Right ventricle myocardium superior (tissue), 1 donor: ENCODE data around the gene DOHH. TPM values are rescaled to one million over a fixed set of nuclear protein-coding genes. Genes with fewer than 3 reads are reported as not detected.
"Not testable (repeated sequence)": the region's sequence is repeated elsewhere in the genome, so short reads cannot be mapped to it uniquely, and the experiment has no call there.

Source experiments
- ATAC-seq: fragments of 200-7000 bp; cut with Tn5 transposase; one replicate; pipeline ENCODE4 v1.9.1; 2020; ENCODE audit warnings: mild to moderate bottlenecking; ENCODE audit not compliant: poor library complexity
- DNase-seq: peaks from one replicate; pipeline ENCODE4 v3.0.0-alpha.2; 2020
- intact Hi-C: fragments of 100-400 bp; cut with DNase I; formaldehyde crosslinking; loops from one replicate; pipeline ENCODE4 v1.11.2; 2022
- total RNA-seq: library from RNA; stranded (reverse); fragmentation: NEBNext Ultra II Directional; extraction: Animal tissue kit (Norgen Biotek cat#: 25700); gene quantifications from one replicate; pipeline ENCODE4 v1.2.1, GENCODE V29; 2021
- donor health status: DM: no; HTN: yes; CAD: no; lungs with severe emphysema.

The DOHH gene
- total RNA-seq, 1 donor from 2014 or later, result 10.5 TPM

DNA sequence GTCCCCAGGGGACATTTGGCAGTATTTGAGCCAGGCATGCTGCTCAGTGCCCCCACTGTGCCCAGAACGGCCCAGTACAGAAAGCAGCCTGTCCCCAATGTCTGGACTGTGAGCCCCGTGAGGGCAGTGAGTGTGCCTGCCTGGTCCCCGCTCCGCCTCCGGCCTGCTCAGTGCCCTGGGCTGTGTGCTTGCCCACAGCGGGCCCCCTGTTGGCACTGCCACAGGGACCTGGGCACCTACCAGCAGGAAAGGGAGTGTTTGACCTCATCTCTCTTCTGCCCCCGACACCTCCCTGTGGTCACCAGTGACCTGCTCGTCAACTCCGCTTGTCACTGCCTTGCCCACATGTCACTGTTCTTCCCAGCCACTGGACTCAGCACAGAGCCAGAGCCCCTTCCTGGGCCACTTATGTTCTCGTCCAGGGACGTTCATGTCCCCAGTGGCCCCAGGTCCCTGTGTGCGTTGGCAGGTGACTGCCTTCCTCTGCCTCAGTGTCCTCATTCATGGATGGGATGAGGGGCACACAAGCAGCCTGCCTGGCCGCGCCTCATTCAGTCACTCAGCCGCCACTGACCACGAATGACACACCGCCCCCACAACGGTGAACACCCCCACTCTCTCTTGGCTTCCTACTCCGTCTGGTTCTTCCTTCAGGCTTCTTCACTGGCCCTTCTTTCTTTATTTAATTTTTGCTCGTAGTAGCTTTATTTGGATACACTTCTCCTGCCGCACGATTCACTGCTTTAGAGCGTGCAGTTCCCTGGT is 8.5 kb upstream of the DOHH start:
- no peak for DNase-seq
- intact Hi-C loops, result no loop called here
- no peak for ATAC-seq

DNA sequence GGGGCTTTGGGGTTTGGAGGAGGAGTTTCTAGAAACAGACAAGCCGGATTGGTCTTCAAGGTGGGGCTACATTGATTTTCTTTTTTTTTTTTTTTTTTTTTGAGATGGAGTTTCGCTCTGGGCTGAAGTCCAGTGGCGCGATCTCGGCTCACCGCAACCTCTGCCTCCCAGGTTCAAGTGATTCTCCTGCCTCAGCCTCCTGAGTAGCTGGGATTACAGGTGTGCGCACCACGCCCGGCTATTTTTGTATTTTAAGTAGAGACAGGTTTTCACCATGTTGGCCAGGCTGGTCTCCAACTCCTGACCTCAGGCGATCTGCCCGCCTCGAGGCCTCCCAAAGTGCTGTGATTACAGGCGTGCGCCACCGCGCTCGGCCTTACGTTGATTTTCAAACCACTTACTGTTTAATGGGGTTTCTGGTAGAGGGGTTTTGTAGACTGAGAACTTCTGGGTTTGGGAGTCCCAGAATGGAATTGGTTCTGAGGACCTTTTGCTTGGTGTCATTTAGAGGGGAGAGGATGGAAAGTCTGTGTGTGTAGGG is 7.7 kb upstream of the DOHH start:
- intact Hi-C loops, ATAC-seq, DNase-seq: not testable (repeated sequence)

DNA sequence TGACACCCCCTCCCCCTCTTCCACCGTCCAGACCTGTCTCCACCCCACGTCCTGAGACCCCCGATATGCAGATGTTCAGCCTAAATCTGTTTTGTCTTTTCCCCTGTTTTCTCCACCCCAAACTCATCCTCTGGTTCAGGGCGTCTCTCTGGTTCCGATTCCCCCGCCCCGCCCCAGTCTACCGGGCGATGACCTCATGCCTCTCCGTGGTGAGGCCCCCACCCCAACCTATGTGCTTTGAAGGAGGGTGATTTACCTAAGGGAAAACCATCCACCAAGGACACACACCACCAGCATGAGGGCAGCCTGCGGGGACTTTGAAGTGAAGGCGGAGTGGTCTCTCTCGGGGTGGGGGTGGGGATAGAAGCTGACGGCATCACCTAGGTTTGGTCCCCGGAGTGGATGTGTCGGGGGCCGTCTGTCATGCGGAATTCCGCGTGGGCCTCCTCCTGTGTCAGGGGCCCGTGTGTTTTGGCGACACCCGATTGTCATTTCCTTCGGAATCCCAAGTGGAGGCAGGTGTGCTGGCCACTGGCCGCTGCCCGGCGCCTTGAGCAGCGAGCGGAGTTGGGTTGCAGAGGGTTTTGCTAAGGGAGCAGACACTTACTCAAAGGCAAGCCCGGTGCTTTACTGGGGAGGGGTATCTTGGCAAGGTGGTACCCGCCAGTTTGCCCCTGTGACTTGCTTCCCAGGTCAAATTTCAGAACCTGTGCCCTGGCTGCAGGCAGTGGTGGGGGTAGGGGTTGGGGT is 7.1 kb upstream of the DOHH start:
- intact Hi-C loops, result no loop called here
- no peak for DNase-seq

DNA sequence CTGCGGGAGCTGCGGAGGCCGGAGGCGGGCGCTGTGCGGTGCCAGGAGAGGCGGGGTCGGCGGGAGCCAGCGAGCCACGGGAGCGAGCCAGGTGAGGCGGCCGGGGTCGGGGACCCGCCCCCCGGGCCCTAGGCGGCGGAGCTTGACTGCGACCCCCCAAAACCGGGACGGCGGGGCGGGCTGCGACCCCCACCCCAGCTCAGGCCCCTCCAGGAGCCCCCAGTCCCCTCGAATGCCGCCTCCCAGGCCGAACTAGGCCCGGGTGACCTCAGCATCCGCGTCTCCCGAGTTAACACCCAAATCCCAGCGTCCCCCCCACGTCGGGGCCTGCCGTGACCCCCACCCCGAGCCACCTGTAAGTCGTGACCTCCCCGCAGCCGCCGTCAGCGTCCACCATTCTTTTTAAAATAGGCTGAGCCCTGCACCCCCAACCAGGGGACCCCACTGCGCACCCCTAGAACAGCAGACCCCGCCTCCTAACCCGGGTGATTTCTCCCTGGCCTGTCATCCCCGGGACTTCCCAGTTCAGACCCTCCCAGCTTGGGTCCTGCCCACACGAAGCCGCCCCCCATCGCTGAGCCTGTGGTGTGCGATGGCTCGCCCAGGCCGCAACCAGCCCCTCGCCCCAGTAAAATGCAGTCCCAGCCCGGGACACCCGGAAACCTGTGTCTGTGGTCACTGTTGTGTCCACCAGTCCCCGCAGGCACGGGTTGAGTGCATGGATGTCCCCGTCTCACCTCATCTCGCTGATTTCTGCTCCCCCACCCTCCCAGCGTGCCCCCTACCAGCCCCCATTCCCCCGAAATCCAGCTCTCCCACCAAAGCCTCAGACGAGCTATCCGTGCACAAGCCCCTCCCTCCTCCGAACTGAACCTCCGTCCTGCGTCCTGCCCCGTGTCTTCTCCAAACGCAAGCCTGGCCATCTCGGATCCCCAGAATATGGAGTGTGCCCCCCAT is 6.2 kb upstream of the DOHH start:
- intact Hi-C loops, result no loop called here

More for the DNA sequence above, 7.1 kb upstream of the DOHH start:
- no peak for ATAC-seq

GRCh38 chr19:3505598-3506383 is 5.3 kb upstream of the DOHH start, which contains the start of gene FZR1:
FZR1 (plus strand) TSS chr19:3506311; CDS start chr19:3522990, 16,679 bp downstream.
- ATAC-seq, result peak; percentile 97
- intact Hi-C loops, result no loop called here
- peak; percentile 100 for DNase-seq

More for the DNA sequence above, 6.2 kb upstream of the DOHH start:
- DNase-seq (peak; percentile 66), ATAC-seq (peak; percentile 5)

DNA sequence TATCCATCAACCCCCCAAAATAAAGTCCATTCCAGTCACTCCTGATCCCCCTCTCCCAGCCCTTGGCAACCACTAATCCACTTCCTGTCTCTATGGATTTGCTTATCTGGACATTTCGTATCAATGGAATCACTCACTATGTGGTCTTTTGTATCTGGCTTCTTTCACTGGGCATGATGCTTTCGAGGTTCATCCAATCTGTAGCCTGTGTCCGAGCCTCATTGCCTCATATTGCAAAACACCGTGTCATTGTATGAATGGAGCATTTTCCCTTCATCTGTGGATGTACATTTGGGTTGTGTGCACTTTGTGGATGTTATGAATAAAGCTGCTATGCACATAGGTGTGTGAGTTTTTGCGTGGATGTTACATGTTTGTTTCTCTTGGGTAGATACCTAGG is 4.3 kb upstream of the DOHH start:
- intact Hi-C loops, result no loop called here
- DNase-seq (no peak), ATAC-seq (no peak)

GRCh38 chr19:3503036-3503572 is 2.6 kb upstream of the DOHH start:
- intact Hi-C loops, result no loop called here
- no peak for ATAC-seq
- no peak for DNase-seq

GRCh38 chr19:3501780-3502179 is 1.3 kb upstream of the DOHH start:
- DNase-seq (no peak), ATAC-seq (no peak)
- intact Hi-C loops, result no loop called here

DNA sequence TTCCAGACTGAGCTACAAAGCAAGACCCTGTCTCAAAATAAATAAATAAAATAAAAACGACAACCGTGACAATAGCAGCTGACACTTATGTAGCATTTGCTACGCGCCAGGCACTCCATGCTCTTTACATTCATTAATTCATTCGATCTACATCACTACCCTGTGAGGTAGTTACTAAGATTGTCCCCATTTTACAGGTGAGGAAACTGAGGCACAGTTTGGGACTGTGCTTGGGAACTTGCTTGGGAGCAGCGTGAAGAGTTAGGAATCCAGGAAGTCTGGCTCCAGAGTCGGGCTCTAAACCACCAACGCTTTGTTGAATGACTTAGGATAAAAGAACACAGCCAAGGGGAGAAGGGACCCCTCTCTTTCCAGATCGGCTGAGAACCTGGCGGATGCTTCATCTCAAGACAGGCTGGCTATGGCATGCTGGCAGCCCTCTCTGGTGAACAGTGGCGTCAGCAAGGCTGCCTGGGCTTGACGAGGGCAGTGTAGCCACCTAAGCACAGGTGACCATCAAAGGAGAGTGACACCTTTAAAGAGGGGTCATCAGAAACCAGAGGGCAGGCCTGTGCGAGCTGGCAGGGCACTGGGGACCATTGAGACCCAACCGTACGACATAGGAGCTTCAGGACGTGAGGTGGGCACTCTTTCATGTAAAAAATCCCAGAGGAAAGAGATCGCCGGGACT is 591 bp downstream of the DOHH start:
- intact Hi-C loops, result no loop called here
- ATAC-seq, result no peak

DNA sequence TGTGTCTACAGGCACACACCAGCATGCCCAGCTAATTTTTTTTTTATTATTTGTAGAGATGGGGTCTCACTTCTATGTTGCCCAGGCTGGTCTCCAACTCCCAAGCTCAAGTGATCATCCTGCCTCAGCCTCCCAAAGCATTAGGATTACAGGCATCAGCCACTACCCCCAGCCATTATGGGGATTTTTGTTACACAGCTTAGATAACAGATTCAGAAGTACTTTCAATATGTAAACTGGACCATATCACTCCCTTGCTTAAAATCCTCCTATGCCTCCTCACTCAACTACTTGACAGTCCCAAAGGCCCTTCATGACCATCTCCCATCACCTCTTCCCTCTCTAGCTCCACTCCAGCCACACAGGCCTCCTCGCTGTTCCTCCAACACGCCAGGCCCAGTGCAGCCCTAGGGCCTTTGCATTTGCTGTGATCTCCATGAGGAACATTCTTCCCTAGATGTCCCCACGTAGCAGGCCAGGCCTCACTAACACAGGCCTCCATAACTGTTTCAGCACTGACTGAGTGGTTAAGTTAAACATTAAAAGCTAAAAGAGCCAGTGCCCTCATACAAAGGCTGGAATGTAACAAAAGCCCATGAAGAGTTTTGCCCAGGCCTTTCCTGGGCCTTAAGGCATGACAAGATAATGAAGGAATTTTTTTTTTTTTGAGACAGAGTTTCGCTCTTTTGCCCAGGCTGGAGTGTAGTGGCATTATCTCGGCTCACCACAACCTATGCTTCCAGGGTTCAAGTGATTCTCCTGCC is 2.5 kb downstream of the DOHH start:
- ATAC-seq, result no peak
- no peak for DNase-seq
- intact Hi-C loops, result no loop called here

More for the DNA sequence above, 591 bp downstream of the DOHH start:
- no peak for DNase-seq

DNA sequence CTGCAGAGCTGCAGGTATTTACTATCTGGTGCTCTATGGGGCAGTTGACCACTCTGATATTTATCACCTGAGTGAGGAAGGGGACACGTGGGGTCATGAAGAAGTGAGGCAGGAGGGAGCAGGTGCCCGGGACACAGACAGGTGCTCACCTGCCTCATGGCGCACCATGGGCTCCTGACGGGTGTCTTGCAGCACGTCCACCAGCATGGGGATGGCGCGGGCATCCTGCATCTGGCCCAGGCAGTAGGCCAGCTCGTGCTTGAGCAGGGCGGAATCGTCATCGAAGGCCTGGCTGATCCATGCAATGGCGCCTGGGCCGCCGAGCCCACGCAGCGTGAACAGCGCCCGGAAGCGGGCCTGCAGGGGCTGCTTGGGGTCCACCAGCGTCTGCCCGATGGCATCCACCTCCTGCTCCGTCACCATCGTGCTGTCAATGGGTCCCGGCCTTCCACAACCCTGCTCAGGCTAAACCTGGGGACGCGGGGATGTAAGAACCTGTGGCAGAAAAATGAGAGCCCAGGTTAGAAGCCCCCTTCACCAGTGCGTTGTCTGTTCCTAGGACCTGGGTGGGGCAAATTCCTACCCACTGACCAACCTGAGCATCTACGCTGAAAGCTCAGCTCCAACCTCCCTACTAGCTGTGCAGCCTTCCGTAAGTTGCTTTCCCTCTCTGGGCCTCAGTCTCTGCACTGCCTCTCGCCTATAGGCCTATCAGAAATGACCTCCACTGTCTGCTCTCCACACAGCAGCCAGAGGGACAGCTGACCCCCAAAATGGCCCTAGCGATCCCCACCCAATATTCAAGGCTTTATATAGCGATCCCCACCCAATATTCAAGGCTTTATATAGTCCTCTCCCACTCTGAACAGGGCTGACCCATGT is 3.8 kb downstream of the DOHH start:
- intact Hi-C loops, result no loop called here
- ATAC-seq, result no peak
- DNase-seq, result no peak

- ATAC-seq (no peak), DNase-seq (no peak)
- intact Hi-C loops, result no loop called here
These were observed 5.9 kb downstream of the DOHH start for GRCh38 chr19:3494559-3494958.

DNA sequence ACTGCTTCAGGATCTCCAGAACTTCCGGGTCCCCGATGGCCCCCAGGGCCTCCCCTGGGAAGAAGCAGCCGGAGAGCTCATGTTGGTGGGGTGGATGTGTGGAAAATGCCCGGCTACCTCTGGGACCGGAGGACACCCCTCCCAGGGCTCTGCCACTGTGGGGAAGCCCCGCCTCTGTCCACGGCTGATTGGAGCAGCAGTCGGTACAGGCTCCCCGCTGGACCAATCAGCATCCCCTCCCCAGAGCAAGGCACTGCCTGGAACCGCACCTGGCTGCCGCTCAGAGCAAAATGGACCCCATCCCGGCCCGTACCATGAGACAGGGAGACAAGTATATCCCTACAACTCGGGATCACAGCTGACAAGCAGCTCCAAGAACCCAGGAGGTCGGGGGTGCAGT is 6.4 kb downstream of the DOHH start:
- DNase-seq (no peak), ATAC-seq (no peak)
- intact Hi-C loops, result no loop called here

DNA sequence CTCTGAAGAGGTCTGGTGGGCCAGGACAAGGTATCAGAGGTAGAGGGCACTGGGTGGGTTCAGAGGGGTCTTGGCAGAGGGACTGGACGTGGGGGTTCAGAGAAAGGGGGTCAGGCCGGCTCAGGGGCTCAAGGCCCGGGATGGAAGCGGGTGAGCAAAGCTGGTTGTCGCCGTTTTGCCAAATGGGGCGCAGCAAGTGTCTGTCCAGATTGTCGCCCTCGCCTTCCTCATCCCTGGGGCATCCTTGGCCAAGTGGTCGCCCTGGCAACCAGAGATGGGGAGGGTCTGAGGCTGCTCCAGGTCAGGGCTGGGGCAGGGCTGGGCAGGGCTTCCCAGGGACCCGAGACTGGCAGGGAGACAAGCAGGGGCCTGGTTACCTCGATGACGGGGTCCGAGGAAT is 6.8 kb downstream of the DOHH start:
- DNase-seq (no peak), ATAC-seq (no peak)
- intact Hi-C loops, result no loop called here

DNA sequence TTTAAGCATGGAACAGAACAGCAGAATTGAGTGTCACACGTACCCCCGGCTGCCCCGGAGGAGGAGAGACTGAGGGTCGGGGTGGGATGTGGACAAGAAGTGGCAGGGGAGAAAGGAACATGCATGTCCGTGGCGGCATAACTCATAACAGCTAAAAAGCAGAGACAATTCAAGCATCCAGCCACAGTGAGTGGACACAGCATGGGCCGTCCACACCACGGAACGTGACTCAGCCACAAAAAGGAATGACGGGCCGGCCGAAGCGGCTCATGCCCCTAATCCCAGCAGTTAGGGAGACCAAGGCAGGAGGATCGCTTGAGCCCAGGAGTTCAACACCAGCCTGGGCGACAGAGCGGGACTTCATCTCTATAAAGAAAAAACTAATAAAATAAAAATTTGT is 7.6 kb downstream of the DOHH start:
- no peak for DNase-seq
- no peak for ATAC-seq
- intact Hi-C loops, result no loop called here
